HG03045 (cell line): ENCODE data around the gene PCED1A.

ENCODE experiments used
- ATAC-seq: cut with Tn5 transposase; IDR thresholded peaks from one replicate; pipeline ENCODE4 v1.9.1; 2021; ENCODE audit warnings: mild to moderate bottlenecking, moderate library complexity; ENCODE audit not compliant: unreplicated experiment

The PCED1A gene

GRCh38 chr20:2805689-2806350 lies 34.6 kb downstream of the PCED1A start:
- ATAC-seq, result no peak

GRCh38 chr20:2804852-2805688 lies 35.4 kb downstream of the PCED1A start:
- no peak for ATAC-seq

- no peak for ATAC-seq
Observed at GRCh38 chr20:2804041-2804828, 36.2 kb downstream of the PCED1A start.

GRCh38 chr20:2801286-2801728 lies 39.1 kb downstream of the PCED1A start:
- no peak for ATAC-seq

GRCh38 chr20:2800521-2801285 lies 39.8 kb downstream of the PCED1A start, which contains the start of gene CPXM1:
Gene CPXM1 (minus strand): TSS chr20:2800627. CDS start chr20:2800572, 55 bp downstream.
- ATAC-seq, result no peak

GRCh38 chr20:2799688-2800520 lies 40.6 kb downstream of the PCED1A start:
- ATAC-seq, result no peak

GRCh38 chr20:2799271-2799670 lies 41.2 kb downstream of the PCED1A start:
- no peak for ATAC-seq

- ATAC-seq, result no peak
Observed at GRCh38 chr20:2798814-2799213, 41.6 kb downstream of the PCED1A start.

- ATAC-seq, result no peak
Observed at GRCh38 chr20:2798095-2798805, 42.2 kb downstream of the PCED1A start.

- ATAC-seq, result no peak
Observed at GRCh38 chr20:2797136-2797983, 43.1 kb downstream of the PCED1A start.

GRCh38 chr20:2796011-2796660 lies 44.3 kb downstream of the PCED1A start:
- no peak for ATAC-seq

- no peak for ATAC-seq
Observed at GRCh38 chr20:2795451-2795850, 45.0 kb downstream of the PCED1A start.

GRCh38 chr20:2794866-2795447 lies 45.5 kb downstream of the PCED1A start:
- no peak for ATAC-seq

- no peak for ATAC-seq
Observed at GRCh38 chr20:2794202-2794748, 46.2 kb downstream of the PCED1A start.

GRCh38 chr20:2793471-2793870 lies 47.0 kb downstream of the PCED1A start:
- ATAC-seq, result no peak
